ENCODE results near the gene TIAM1. TPM values are rescaled to one million over a fixed set of nuclear protein-coding genes. Genes with fewer than 3 reads are reported as not detected.

Gene TIAM1
- total and polyA plus RNA-seq, 2 of the 8 experiments (the other 6 are each of a cell fraction or from before 2014, with no cell fraction given): 10.1 to 30.7 TPM

GRCh38 chr21:31374395-31374794, 30.3 kb upstream of the TIAM1 start:
- Histone ChIP-seq H4K91ac (replicated peaks; ENCODE audit: insufficient read length, low read length) (no peak overlapping the region), H3K79me1 (ENCODE audit: low read depth, low read length) (no peaks in the 10 kb centered on the region), H3K36me3 (ENCODE audit: control insufficient read depth in 2 of 4, insufficient read depth in 4 of 4, low read length in 3 of 4) (no peaks in the 10 kb centered on the region), H3K18ac (ENCODE audit: extremely low read depth, low read length) (no peak overlapping the region), H3K9me3 (ENCODE audit: insufficient read depth in 2 of 2, low read depth in 1 of 2, low read length in 1 of 2) (no peaks in the 10 kb centered on the region), H3K23me2 (ENCODE audit: low read depth, low read length) (no peaks in the 10 kb centered on the region), H3K4me2 (ENCODE audit: insufficient read depth in 1 of 2, low read depth in 2 of 2, low read length in 2 of 2) (no peak overlapping the region), H2BK20ac (ENCODE audit: low read length) (no peak overlapping the region), H3K23ac (ENCODE audit: insufficient read length) (no peak overlapping the region), H3K27me3 (replicated peaks in 1 of 4; ENCODE audit: control insufficient read depth in 3 of 4, extremely low read depth in 1 of 4, insufficient read depth in 3 of 4, low read length in 3 of 4) (no peaks in the 10 kb centered on the region), H3K9ac (replicated peaks in 1 of 4; ENCODE audit: extremely low read depth in 1 of 4, low read depth in 3 of 4, low read length in 3 of 4) (no peak overlapping the region), H3K27ac (ENCODE audit: low read depth, low read length) (no peak overlapping the region), H2BK120ac (replicated peaks; ENCODE audit: low read depth, low read length) (no peak overlapping the region), H4K20me1 (replicated peaks in 1 of 2; ENCODE audit: control insufficient read depth in 1 of 2, insufficient read depth in 2 of 2, low read length in 2 of 2) (peaks cover 0 to 4% of the 10 kb centered on the region in 2 experiments), H3K79me2 (ENCODE audit: control insufficient read depth in 1 of 2, insufficient read depth in 2 of 2, low read length in 2 of 2) (no peaks in the 10 kb centered on the region), H2AK5ac (ENCODE audit: low read depth, low read length) (no peak overlapping the region), H2BK12ac (ENCODE audit: low read depth, low read length) (no peak overlapping the region), H3K56ac (replicated peaks; ENCODE audit: insufficient read length, low read depth, low read length) (no peak overlapping the region), H2BK5ac (ENCODE audit: low read depth, low read length) (no peak overlapping the region), H4K8ac (ENCODE audit: extremely low read depth, insufficient read depth, low read length) (no peak overlapping the region), H2AFZ (ENCODE audit: low read length) (no peak overlapping the region), H3K14ac (ENCODE audit: insufficient read length) (no peak overlapping the region), H3K4me3 (ENCODE audit: extremely low read depth in 1 of 4, insufficient read depth in 2 of 4, low read depth in 3 of 4, low read length in 4 of 4) (no peak overlapping the region), H3K4ac (replicated peaks; ENCODE audit: insufficient read length, low read depth, low read length) (no peak overlapping the region), H2BK15ac (ENCODE audit: low read length) (no peak overlapping the region), H3K4me1 (replicated peaks in 1 of 4; ENCODE audit: control insufficient read depth in 3 of 4, insufficient read depth in 4 of 4, low read length in 3 of 4) (no peaks in the 10 kb centered on the region), H4K5ac (ENCODE audit: insufficient read length, low read depth, low read length) (no peak overlapping the region)
- FAIRE-seq: no peak
- peak in 1 of 2 experiments; percentile 37 for DNase-seq (ENCODE audit: low read depth in 1 of 2, low spot score in 2 of 2)
- TF ChIP-seq KDM1A (IDR thresholded peaks at IDR 0.05; ENCODE audit: borderline replicate concordance, low read length): no peak
- no peak for TF ChIP-seq RXRA (IDR thresholded peaks at IDR 0.05; ENCODE audit: insufficient read depth, low read depth, low read length)
- TF ChIP-seq BRCA1 (IDR thresholded peaks at IDR 0.05; ENCODE audit: low read depth, low read length): no peak
- no peak for TF ChIP-seq TBP (IDR thresholded peaks at IDR 0.05; ENCODE audit: low read depth, low read length)
- TF ChIP-seq NRF1 (IDR thresholded peaks at IDR 0.05; ENCODE audit: low read depth, low read length): no peak
- no peak for TF ChIP-seq JUND (IDR thresholded peaks at IDR 0.05; ENCODE audit: low read length)
- no peak for TF ChIP-seq EZH2 (IDR thresholded peaks at IDR 0.05; ENCODE audit: low read depth, low read length, severe bottlenecking)
- TF ChIP-seq POU5F1 (IDR thresholded peaks at IDR 0.05; ENCODE audit: low read depth, low read length): no peak
- TF ChIP-seq MAX (IDR thresholded peaks at IDR 0.05): no peak
- no peak for TF ChIP-seq HDAC2 (IDR thresholded peaks at IDR 0.05; ENCODE audit: borderline replicate concordance in 1 of 2, low read depth in 2 of 2, low read length in 2 of 2)
- TF ChIP-seq MAFK (IDR thresholded peaks at IDR 0.05; ENCODE audit: low read depth, low read length): no peak
- ChIA-PET CTCF (ENCODE audit: partially characterized antibody) (interaction anchor here (1.0 kb wide), 1 partner anchor 10 kb away, joined by 3 read pairs; no protein-coding TSS in a partner anchor), POLR2A (ENCODE audit: partially characterized antibody) (no interaction called here)
- 86% methylated on average over 4 of the region's 4 CpGs; no CpG with 5 or more reads in 1 of the 2 experiments for WGBS, 2 experiments (ENCODE audit: extremely low coverage in 1 of 2, insufficient coverage in 1 of 2, insufficient read length in 1 of 2, insufficient replicate concordance in 2 of 2, low coverage in 1 of 2, low lambda C conversion rate in 2 of 2, missing lambda C conversion rate in 1 of 2)
